ENCODE measurements around the gene TMEM135.

- TF ChIP-seq, protein P1, sequence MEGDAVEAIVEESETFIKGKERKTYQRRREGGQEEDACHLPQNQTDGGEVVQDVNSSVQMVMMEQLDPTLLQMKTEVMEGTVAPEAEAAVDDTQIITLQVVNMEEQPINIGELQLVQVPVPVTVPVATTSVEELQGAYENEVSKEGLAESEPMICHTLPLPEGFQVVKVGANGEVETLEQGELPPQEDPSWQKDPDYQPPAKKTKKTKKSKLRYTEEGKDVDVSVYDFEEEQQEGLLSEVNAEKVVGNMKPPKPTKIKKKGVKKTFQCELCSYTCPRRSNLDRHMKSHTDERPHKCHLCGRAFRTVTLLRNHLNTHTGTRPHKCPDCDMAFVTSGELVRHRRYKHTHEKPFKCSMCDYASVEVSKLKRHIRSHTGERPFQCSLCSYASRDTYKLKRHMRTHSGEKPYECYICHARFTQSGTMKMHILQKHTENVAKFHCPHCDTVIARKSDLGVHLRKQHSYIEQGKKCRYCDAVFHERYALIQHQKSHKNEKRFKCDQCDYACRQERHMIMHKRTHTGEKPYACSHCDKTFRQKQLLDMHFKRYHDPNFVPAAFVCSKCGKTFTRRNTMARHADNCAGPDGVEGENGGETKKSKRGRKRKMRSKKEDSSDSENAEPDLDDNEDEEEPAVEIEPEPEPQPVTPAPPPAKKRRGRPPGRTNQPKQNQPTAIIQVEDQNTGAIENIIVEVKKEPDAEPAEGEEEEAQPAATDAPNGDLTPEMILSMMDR (IDR thresholded peaks at IDR 0.05): no peak
- no peak for TF ChIP-seq POLR2A (IDR thresholded peaks at IDR 0.05)
Measured at GRCh38 chr11:87203907-87204602, 166.3 kb downstream of the TMEM135 start.

Data from right lobe of liver (tissue), 4 donors.